Activated CD4-positive, alpha-beta T cell treated with anti-CD3 and anti-CD28 coated beads, Interleukin-2, amount 50 U/mL, for 48 hours (primary cell): Measurements from ENCODE around the gene IPO9.

Experiments
- DNase-seq, 2 experiments: peaks; one replicate each; pipeline ENCODE4 v3.0.0-alpha.2; 2020

The IPO9 gene

DNA sequence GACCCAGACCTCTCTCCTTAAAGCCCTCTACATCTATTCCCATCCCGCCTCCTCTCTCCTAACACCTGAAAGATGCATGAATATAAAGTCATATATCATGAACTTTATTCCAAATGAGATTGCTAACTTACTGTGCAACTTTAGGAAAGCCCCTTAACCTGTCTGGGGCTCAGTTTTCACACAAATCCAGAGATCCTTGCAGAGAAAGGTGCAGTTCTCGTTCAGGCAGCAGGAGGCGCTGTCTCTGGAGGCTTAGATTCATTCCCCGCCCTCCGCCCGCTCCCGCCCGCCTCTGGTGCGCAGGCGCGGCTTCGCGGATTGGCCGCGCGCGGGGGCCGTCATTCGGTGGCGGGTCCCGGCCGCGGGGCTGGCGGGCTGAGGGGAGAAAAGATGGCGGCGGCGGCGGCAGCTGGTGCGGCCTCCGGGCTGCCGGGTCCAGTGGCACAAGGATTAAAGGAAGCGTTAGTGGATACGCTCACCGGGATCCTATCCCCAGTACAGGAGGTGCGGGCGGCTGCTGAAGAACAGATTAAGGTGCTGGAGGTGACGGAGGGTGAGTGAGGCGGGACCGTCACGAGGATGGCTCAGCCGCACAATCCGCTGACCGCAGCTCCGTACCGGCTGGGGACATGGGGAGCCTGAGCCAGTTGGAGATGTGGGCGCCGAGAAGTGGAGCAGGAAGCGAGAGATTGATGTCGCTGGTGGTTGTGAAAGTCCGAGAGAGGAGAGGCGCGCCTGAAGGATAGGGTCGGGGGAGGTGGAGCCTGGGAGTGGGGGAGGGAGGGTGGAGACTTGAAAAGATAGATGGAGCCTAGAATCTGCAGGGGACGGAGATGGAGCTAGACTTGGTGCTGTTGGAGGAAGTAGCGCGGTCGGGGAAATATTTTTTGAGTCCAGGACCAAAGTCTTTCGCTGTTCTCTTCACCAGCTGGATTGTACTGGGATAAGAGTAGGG, at the start of gene IPO9:
Gene IPO9 (plus strand): TSS at position 338 of the 955 bp plus-strand sequence. CDS start 53 bp downstream, at position 391.
- DNase-seq: peak; percentile 98

DNA sequence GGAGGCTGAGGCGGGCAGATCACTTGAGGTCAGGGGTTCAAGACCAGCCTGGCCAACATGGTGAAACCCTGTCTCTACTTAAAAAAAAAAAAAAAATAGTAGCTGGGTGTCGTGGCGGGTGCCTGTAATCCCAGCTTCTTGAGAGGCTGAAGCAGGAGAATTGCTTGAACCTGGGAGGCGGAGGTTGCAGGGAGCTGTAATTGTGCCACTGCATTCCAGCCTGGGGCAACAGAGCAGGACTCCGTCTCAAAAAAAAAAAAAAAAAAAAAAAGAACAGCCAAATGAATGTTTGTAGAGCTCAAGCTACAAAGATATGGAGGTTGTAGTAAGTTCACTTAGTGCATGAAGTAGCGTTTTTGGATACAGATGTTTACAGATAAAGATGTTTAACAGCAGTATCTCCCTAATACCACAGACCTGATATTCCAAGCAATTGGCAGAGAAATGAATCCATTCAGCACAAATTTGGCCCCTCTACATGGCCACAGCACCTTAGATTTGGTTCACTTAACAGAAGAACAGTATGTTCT, 49.5 kb upstream of the IPO9 start:
- DNase-seq: no peak

GRCh38 chr1:201780952-201781351, 48.0 kb upstream of the IPO9 start:
- no peak for DNase-seq

- DNase-seq: no peak
Observed at GRCh38 chr1:201781437-201781836, 47.5 kb upstream of the IPO9 start.

- no peak for DNase-seq
Observed at GRCh38 chr1:201782353-201782752, 46.6 kb upstream of the IPO9 start.

DNA sequence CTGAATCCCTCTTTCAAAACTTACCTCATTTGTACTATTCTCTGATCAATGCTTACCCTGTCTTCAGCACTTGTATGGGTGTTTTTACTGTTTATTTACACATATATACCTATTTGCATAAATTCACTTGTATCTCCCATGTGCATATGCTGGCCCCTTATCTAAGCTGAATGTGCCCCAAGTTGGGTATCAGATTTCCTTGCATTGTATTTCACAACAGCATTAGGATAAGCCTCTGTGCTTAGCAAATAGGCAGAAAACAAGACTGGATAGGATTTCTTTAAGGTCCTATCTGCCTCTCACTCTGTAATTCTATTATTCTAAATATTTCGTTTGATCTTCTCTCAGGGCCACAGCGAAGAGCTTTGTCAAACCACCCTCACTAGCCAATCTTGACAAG, 45.9 kb upstream of the IPO9 start:
- DNase-seq: no peak

GRCh38 chr1:201783572-201783971, 45.4 kb upstream of the IPO9 start:
- no peak for DNase-seq

GRCh38 chr1:201785291-201785690, 43.7 kb upstream of the IPO9 start:
- no peak for DNase-seq

DNA sequence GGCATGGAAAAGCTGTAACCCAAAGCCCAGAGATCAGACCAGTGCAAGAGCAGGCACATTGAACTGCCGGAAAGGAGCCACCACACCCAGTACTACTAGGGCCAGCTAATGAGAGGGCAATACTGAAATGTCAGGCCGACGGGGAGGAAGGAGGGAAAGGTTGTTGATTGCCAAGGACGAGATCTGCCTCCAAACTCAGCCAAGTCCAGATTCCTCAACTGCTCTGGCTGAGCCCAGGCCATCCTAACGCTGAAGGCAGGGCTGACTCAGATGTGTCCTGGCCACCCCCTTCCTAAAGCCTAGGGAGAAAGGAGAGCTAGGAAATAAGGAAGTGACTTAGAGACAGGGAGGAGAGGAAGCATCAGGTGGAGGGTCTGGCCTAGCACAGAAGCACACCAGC, 42.1 kb upstream of the IPO9 start:
- no peak for DNase-seq

GRCh38 chr1:201788296-201788695, 40.7 kb upstream of the IPO9 start:
- DNase-seq: no peak

DNA sequence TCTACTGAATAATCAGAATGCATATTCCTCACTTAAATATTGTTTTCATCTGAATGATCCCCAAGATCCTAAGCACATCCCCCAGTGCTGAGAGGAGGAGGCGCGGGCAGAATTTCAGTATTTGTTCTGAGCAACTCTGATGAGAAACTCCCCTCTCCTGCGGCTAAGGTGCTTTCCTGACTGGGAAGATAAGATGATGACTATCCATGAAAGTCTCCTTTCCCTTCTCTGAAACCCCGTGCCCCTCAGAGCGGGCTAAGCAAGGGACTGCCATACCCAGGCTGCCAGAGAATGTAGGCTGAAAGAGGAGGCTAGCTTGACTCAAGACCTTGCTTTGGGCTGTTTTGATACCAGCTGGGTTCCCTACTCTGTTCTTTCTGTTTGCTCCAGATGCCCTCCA, 39.7 kb upstream of the IPO9 start:
- DNase-seq: no peak

GRCh38 chr1:201790261-201790660, 38.7 kb upstream of the IPO9 start:
- no peak for DNase-seq

DNA sequence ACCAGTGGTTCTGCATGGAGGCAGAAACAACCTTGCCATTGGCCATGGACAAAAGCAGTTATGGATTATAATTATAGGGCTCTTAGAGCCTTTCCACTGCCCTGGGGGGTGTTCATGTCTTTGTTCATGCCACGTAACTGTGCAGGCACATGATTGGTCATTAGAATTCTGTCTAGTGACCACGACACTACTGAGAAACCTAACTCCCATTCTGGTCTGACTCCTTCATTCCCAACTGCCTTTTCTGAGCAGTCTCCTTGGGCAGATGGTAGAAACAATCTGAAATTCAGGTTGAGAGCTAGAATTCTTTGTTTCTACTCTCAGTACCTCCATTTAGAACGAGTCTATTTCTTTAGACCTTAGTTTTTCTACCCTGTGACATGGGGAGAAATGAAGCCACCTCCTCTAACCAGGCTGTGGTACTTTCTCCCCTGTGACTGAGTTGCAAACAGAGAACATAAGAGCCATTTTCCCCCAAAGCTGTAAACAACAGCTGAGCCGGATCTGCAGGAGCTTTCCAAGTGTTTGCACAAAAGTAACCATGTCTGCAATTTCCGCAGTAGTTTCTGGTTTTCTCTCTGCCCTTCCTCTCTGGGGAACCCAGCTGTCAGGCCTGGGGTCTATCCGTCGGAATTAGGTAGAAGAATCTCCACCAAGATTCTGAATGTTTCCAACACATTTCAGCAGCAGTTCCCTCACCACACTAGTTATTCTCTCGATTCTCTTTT, 37.7 kb upstream of the IPO9 start:
- no peak for DNase-seq

DNA sequence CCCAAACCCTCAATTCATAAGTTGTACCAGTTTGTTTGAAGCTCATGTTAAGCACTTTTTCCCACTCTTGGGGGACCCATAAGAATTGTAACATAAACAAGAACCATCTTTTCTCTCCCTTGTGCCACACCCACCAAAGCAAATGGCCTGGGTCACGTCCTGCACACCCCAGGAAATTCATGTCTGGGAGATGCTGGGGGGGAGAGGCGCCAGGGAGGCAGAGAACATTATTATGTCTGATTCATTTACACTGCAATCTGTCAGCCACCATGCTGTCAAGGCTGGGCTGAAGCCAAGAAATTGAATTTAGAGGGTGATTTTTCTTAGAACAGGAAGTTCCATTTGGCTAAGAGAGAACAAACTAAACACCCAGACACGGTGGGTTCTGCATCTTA, 37.2 kb upstream of the IPO9 start:
- no peak for DNase-seq

- peak; percentile 56 to 67 for DNase-seq
Observed at GRCh38 chr1:201792534-201793305, 36.2 kb upstream of the IPO9 start.

- DNase-seq: no peak
Observed at GRCh38 chr1:201793306-201793925, 35.5 kb upstream of the IPO9 start.

- no peak for DNase-seq
Observed at GRCh38 chr1:201795066-201795465, 33.9 kb upstream of the IPO9 start.

GRCh38 chr1:201800246-201800645, 28.7 kb upstream of the IPO9 start:
- no peak for DNase-seq

GRCh38 chr1:201806801-201807200, 22.2 kb upstream of the IPO9 start:
- no peak for DNase-seq

- DNase-seq: no peak
Observed at GRCh38 chr1:201807958-201808632, 20.9 kb upstream of the IPO9 start.

- no peak for DNase-seq
Observed at GRCh38 chr1:201808633-201808990, 20.3 kb upstream of the IPO9 start.

- no peak for DNase-seq
Observed at GRCh38 chr1:201809876-201810275, 19.1 kb upstream of the IPO9 start.
